22Rv1 (cell line): Measurements from ENCODE around the gene MEI4.

ENCODE experiments used
- ZFX ChIP-seq: fragments of 450-650 bp; IDR thresholded peaks from 2 replicates; pipeline ENCODE4 v1.6.1; 2017; ENCODE audit warnings: antibody characterized with exemption, borderline replicate concordance
- TF ChIP-seq, protein P1 (sequence below): fragments of 450-650 bp; IDR thresholded peaks from 2 replicates; pipeline ENCODE4 v1.5.1; 2017; ENCODE audit warnings: mild to moderate bottlenecking

DNA sequence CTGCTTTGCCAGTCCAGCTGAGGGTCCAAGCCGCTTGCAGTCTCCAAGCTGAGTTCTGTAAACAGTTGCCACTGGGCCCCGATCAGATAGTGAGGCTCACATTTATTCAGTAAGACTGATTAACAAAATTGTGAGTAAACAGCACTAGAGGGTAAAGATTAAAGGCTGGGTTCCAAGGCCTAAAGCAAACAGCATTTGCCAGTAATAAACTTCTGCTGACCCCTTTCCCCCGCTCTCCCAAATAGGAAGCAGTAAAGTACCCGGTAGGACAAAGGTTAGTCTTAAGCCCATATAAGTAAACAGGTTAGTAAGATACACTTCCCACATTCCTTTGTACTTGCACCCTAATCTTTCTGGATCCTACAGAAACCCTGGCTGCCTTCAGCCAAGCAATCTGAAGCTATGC lies 181.8 kb downstream of the MEI4 start:
- TF ChIP-seq, protein P1, sequence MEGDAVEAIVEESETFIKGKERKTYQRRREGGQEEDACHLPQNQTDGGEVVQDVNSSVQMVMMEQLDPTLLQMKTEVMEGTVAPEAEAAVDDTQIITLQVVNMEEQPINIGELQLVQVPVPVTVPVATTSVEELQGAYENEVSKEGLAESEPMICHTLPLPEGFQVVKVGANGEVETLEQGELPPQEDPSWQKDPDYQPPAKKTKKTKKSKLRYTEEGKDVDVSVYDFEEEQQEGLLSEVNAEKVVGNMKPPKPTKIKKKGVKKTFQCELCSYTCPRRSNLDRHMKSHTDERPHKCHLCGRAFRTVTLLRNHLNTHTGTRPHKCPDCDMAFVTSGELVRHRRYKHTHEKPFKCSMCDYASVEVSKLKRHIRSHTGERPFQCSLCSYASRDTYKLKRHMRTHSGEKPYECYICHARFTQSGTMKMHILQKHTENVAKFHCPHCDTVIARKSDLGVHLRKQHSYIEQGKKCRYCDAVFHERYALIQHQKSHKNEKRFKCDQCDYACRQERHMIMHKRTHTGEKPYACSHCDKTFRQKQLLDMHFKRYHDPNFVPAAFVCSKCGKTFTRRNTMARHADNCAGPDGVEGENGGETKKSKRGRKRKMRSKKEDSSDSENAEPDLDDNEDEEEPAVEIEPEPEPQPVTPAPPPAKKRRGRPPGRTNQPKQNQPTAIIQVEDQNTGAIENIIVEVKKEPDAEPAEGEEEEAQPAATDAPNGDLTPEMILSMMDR, result no peak
- TF ChIP-seq ZFX, result no peak
